K562 (cell line): ENCODE results near the gene CDKN2AIPNL.

Experiments used
- E2F1 ChIP-seq: sonication (generic); formaldehyde crosslinking; IDR thresholded peaks from 2 replicates; pipeline ENCODE4 v1.8.1; 2023; ENCODE audit warnings: mild to moderate bottlenecking, missing genetic modification reagents, moderate library complexity
- E2F8 ChIP-seq: fragments of 450-650 bp; IDR thresholded peaks from 2 replicates; pipeline ENCODE4 v1.7.1; 2018; ENCODE audit warnings: mild to moderate bottlenecking, low read depth; ENCODE audit not compliant: partially characterized antibody
- JUNB ChIP-seq: fragments of 450-650 bp; formaldehyde crosslinking; conservative IDR thresholded peaks from 2 replicates; pipeline ENCODE4 v1.4.0; 2020; ENCODE audit warnings: mild to moderate bottlenecking
- MXI1 ChIP-seq: IDR thresholded peaks from 2 replicates; pipeline ENCODE4 v1.6.1; 2011; ENCODE audit warnings: low read depth, mild to moderate bottlenecking, improper control_type of control experiment, low read length
- MYBL2 ChIP-seq, 2 experiments: fragments of 450-650 bp in 1 of 2; sonication (generic) in 1 of 2; formaldehyde crosslinking in 1 of 2; IDR thresholded peaks; 2 replicates each; pipeline versions ENCODE4 v1.6.1 to v1.8.1; 2017 to 2022; ENCODE audit warnings: borderline replicate concordance in 1 of 2, inconsistent platforms in 1 of 2, low read depth in 1 of 2, mild to moderate bottlenecking in 1 of 2, missing genetic modification reagents in 1 of 2, moderate library complexity in 1 of 2
- POLR2A ChIP-seq: fragments of 450-650 bp; conservative IDR thresholded peaks from 2 replicates; pipeline ENCODE4 v1.6.1; 2016
- RBM22 ChIP-seq: fragments of 200-400 bp; formaldehyde crosslinking; IDR thresholded peaks from 2 replicates; pipeline ENCODE4 v1.6.1; 2018; ENCODE audit warnings: low read length, low read depth; ENCODE audit not compliant: poor library complexity, severe bottlenecking
- SREBF1 ChIP-seq: fragments of 150-350 bp; IDR thresholded peaks from 2 replicates; pipeline ENCODE4 v1.6.1; 2014; ENCODE audit warnings: antibody characterized with exemption, low read depth, low read length, borderline replicate concordance
- YBX1 ChIP-seq: fragments of 450-650 bp; IDR thresholded peaks from 2 replicates; pipeline ENCODE4 v1.7.1; 2016; ENCODE audit warnings: mild to moderate bottlenecking
- ZNF143 ChIP-seq: sonication (generic); formaldehyde crosslinking; IDR thresholded peaks from 2 replicates; pipeline ENCODE4 v1.9.0; 2022; ENCODE audit warnings: mild to moderate bottlenecking, missing genetic modification reagents
- ZNF274 ChIP-seq: IDR thresholded peaks from 2 replicates; pipeline ENCODE4 v1.6.1; 2011; ENCODE audit warnings: low read depth, mild to moderate bottlenecking, low read length, moderate library complexity, borderline replicate concordance
- ZNF518B ChIP-seq: fragments of 250-450 bp; sonication (Bioruptor Pico); IDR thresholded peaks from 2 replicates; pipeline ENCODE4 v1.5.0; 2021; ENCODE audit warnings: mild to moderate bottlenecking, moderate library complexity
- ZNF699 ChIP-seq: fragments of 250-450 bp; sonication (Bioruptor Pico); IDR thresholded peaks from 2 replicates; pipeline ENCODE4 v1.8.0; 2021; ENCODE audit warnings: mild to moderate bottlenecking, moderate library complexity; ENCODE audit not compliant: insufficient replicate concordance

- TF ChIP-seq ZNF699 (CRISPR knock-in tag): no peak
- no peak for TF ChIP-seq SREBF1
- TF ChIP-seq ZNF274: no peak
- no peak for TF ChIP-seq MXI1
- no peak for TF ChIP-seq YBX1
- no peak for TF ChIP-seq ZNF143
- TF ChIP-seq MYBL2 (IDR thresholded peaks at IDR 0.05; ENCODE audit: low read depth): no peak
- TF ChIP-seq MYBL2 (CRISPR knock-in tag; IDR thresholded peaks at IDR 0.05; ENCODE audit: borderline replicate concordance): no peak
- no peak for TF ChIP-seq POLR2A
- TF ChIP-seq JUNB: no peak
- TF ChIP-seq RBM22: no peak
- TF ChIP-seq ZNF518B (CRISPR knock-in tag): no peak
- TF ChIP-seq E2F8: no peak
- TF ChIP-seq E2F1 (CRISPR knock-in tag): no peak
Observed at GRCh38 chr5:134437340-134437846, 25.7 kb upstream of the CDKN2AIPNL start.
